Body of pancreas (tissue), 4 donors: ENCODE measurements around the gene SEMA7A. TPM values are rescaled to one million over a fixed set of nuclear protein-coding genes. Genes with fewer than 3 reads are reported as not detected.

Experiments
- ATAC-seq: fragments of 150-250 bp; one replicate; pipeline ENCODE4 v1.9.1; 2016
- DNase-seq, 4 donors: peaks; one replicate each; pipeline ENCODE4 v3.0.0-alpha.2; 2019
- H3K27ac ChIP-seq, 4 donors: fragments of 200-600 bp; sonication (generic); 1 replicate in 3 of 4; 2 replicates in 1 of 4; pipeline versions ENCODE4 v1.5.1 to v1.6.1; 2016 to 2019; ENCODE audit warnings: mild to moderate bottlenecking in 1 of 4, mixed read lengths in 1 of 4, moderate library complexity in 1 of 4
- H3K27me3 ChIP-seq, 2 donors: fragments of 200-600 bp; sonication (generic); one replicate each; pipeline ENCODE4 v1.6.0; 2016; ENCODE audit warnings: mild to moderate bottlenecking in 1 of 2
- H3K36me3 ChIP-seq, 2 donors: fragments of 200-600 bp; sonication (generic); replicated peaks in 1 of 2; 2 replicates each; pipeline ENCODE4 v1.5.1; 2016; ENCODE audit warnings: low read depth in 2 of 2; ENCODE audit not compliant: insufficient read depth in 1 of 2
- H3K4me1 ChIP-seq: fragments of 200-600 bp; sonication (generic); one replicate; pipeline ENCODE4 v1.6.0; 2016
- H3K4me3 ChIP-seq, 2 donors: fragments of 200-600 bp; sonication (generic); 1 replicate in 1 of 2; 2 replicates in 1 of 2; pipeline ENCODE4 v1.5.1; 2016 to 2019
- H3K9me3 ChIP-seq, 3 donors: fragments of 200-600 bp; sonication (generic); 1 replicate in 2 of 3; 2 replicates in 1 of 3; pipeline ENCODE4 v1.5.1; 2016
- POLR2A ChIP-seq, 3 donors: fragments of 450-650 bp; IDR thresholded peaks; one replicate each; pipeline ENCODE4 v1.6.1; 2016; ENCODE audit warnings: antibody characterized with exemption in 3 of 3, mild to moderate bottlenecking in 2 of 3
- WGBS, 2 donors: methylation state at CpG; one replicate each; pipeline ENCODE4 v1.1.5; 2017; 5-methylcytosine and 5-hydroxymethylcytosine counted together
- intact Hi-C: fragments of 100-400 bp; cut with DNase I; formaldehyde crosslinking; loops from one replicate; pipeline ENCODE4 v1.15.1; 2023
- total RNA-seq, 2 donors: library from RNA; depleted of rRNA; stranded (reverse); fragments of >200 nt; gene quantifications; one replicate each; pipeline ENCODE4 v1.1.0, GENCODE V29; 2016
- TF ChIP-seq, protein P1 (sequence below), 7 experiments: fragments of 450-650 bp in 4 of 7; fragments of 200-600 bp in 3 of 7; sonication (generic) in 3 of 7; IDR thresholded peaks; one replicate each; pipeline ENCODE4 v1.5.1; 2016 to 2019; ENCODE audit warnings: antibody characterized with exemption in 7 of 7

SEMA7A gene
- total RNA-seq, 2 donors from 2014 or later, result 0.33 to 0.52 TPM

DNA sequence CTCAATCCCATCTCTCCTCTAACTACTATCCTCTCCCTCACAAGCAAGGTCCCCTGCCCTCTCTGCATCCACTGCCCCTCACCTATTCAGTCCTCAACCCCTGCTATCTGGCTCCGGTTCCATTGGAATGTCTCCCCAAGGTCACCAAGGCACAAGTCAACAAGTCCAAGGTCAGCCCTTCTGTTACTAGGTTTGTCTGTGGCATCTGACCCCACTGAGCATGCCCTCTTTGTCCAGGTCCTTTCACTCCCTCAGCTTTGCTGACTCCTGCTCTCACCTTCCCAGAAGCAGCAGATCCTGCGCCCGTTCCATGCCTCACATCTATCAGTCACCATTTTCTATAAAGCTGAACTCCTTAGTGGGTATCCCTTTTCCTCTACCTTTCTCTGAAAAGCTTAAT, 8.3 kb upstream of the SEMA7A start:
- intact Hi-C loops, result loop anchor here (5.0 to 10.0 kb wide), 2 partner anchors 60 to 183 kb away; no protein-coding TSS in a partner anchor
- Histone ChIP-seq H3K4me1 (peaks cover 6% of the 10 kb centered on the region), H3K27ac (no peak overlapping the region), H3K27me3 (no peaks in the 10 kb centered on the region), H3K36me3 (peaks cover 0 to 5% of the 10 kb centered on the region in 2 donors), H3K4me3 (no peak overlapping the region), H3K9me3 (no peaks in the 10 kb centered on the region)
- 55 to 57% methylated on average over 3 of the region's 3 CpGs for WGBS, 2 donors
- no peak for ATAC-seq
- TF ChIP-seq POLR2A (IDR thresholded peaks at IDR 0.05), result no peak
- TF ChIP-seq, protein P1, sequence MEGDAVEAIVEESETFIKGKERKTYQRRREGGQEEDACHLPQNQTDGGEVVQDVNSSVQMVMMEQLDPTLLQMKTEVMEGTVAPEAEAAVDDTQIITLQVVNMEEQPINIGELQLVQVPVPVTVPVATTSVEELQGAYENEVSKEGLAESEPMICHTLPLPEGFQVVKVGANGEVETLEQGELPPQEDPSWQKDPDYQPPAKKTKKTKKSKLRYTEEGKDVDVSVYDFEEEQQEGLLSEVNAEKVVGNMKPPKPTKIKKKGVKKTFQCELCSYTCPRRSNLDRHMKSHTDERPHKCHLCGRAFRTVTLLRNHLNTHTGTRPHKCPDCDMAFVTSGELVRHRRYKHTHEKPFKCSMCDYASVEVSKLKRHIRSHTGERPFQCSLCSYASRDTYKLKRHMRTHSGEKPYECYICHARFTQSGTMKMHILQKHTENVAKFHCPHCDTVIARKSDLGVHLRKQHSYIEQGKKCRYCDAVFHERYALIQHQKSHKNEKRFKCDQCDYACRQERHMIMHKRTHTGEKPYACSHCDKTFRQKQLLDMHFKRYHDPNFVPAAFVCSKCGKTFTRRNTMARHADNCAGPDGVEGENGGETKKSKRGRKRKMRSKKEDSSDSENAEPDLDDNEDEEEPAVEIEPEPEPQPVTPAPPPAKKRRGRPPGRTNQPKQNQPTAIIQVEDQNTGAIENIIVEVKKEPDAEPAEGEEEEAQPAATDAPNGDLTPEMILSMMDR (IDR thresholded peaks at IDR 0.05), result no peak
- no peak for DNase-seq

DNA sequence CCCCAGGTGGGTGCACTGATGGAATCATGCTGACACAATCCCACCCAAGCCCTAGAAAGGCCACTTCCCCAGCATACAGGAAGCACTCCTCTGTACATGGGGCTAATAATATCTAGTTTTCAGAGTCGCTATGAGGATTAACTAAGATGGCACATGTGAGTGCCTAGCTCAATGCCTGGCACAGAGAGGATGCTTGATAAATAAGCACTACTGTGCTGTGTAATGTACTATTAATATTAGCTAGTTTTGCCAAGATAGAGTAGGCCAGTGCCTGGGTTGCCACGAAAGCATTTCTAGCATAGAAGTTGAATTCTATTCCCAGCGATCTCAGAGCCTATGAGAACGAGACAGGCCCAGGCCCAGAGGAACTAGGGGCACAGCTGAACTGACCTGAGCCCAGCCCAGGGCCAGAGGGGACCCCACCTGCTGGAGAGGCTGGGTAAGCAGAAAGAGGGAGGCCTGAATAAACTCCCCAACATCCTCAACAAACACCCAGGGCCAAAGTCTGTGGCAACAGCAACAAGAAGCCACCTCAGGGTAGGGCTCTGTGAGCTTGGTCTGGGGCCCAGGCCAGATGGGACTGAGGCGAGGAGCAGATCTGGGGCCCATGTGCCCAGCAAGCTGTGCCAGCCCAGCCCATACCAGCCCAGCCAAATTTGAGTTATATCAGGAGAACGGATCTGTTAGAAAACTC, 7.6 kb upstream of the SEMA7A start:
- no peak for TF ChIP-seq POLR2A (IDR thresholded peaks at IDR 0.05)
- TF ChIP-seq, protein P1 (IDR thresholded peaks at IDR 0.05), result no peak
- no peak for DNase-seq
- WGBS, 2 donors, result 85 to 92% methylated on average over 6 of the region's 6 CpGs
- Histone ChIP-seq H3K9me3 (no peaks in the 10 kb centered on the region), H3K4me1 (peaks cover 6% of the 10 kb centered on the region), H3K27ac (no peak overlapping the region), H3K27me3 (no peaks in the 10 kb centered on the region), H3K4me3 (no peak overlapping the region), H3K36me3 (peaks cover 0 to 5% of the 10 kb centered on the region in 2 donors)
- no peak for ATAC-seq
- intact Hi-C loops, result loop anchor here (5.0 to 10.0 kb wide), 2 partner anchors 59 to 183 kb away; no protein-coding TSS in a partner anchor

DNA sequence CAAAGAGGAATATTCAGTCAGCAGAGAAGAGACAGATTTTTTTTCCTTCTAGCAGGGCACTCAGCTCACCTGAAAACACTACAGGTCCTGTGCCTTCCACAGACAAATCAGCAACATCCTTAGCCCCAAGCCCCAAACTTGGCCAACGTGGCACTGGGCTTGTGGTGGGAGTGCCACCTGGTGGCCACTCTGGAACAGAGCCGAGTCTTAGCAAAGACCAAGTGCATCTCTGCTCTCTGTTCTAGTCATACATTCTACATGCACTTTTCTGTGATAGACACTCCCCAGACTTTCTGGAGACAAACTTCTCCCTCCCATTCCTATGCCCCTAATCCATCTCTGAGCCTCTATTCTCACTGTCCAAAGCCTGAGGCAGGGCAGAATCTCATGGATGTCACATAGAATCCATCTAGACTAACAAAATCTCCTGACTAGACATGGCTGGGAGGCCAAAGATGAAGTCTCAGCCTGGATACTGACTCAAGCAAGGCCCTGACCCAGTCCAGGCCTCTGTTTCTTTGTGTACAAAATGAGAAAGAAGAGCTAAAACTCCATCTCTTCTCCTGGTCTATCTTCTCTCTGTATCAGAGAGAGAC, 5.1 kb upstream of the SEMA7A start:
- H3K4me3 ChIP-seq, result no peak overlapping the region
- peak; percentile 76 for ATAC-seq
- peaks cover 12% of the 10 kb centered on the region for H3K4me1 ChIP-seq
- H3K27ac ChIP-seq, result no peak overlapping the region
- intact Hi-C loops, result no loop called here
- DNase-seq, result peak; percentile 70 to 78 (median 72)
- H3K27me3 ChIP-seq, result no peaks in the 10 kb centered on the region
- 0% methylated on average over 2 of the region's 2 CpGs for WGBS, 2 donors
- TF ChIP-seq POLR2A (IDR thresholded peaks at IDR 0.05), result no peak
- TF ChIP-seq, protein P1 (IDR thresholded peaks at IDR 0.05), result peak; percentile 74 to 89 (median 85)
- H3K9me3 ChIP-seq, result no peaks in the 10 kb centered on the region
- no peaks in the 10 kb centered on the region for H3K36me3 ChIP-seq

DNA sequence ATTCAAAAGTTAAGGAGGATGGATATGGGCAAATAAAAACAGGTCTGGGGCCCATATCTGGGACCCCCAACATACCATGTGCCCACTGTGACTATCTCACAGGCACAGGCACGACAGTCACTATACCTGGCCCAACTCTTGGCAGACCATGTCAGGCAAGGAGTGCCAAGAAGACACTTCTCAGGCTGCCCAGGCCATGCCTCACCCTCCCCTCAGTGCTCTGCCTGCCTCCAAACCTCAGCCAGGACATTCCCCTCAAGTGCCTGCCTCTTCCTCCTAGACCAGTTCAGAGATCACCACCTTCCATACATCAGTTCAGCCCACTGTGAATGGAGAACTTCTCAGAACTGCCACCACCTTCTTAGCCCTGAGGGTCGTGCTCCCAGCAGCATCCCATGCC, 4.4 kb upstream of the SEMA7A start:
- no peak for DNase-seq

More for the DNA sequence above, 4.4 kb upstream of the SEMA7A start:
- Histone ChIP-seq H3K27ac (no peak overlapping the region), H3K9me3 (no peaks in the 10 kb centered on the region), H3K4me1 (peaks cover 17% of the 10 kb centered on the region), H3K4me3 (no peak overlapping the region), H3K36me3 (no peaks in the 10 kb centered on the region), H3K27me3 (no peaks in the 10 kb centered on the region)
- WGBS, 2 donors, result 46 to 52% methylated on average over 2 of the region's 2 CpGs
- no peak for ATAC-seq
- TF ChIP-seq POLR2A (IDR thresholded peaks at IDR 0.05), result no peak
- TF ChIP-seq, protein P1 (IDR thresholded peaks at IDR 0.05), result no peak
- intact Hi-C loops, result no loop called here
